H9 (cell line): ENCODE results near the gene CDYL2. TPM values are rescaled to one million over a fixed set of nuclear protein-coding genes. Genes with fewer than 3 reads are reported as not detected.

ENCODE experiments used
- DNase-seq: peaks from one replicate; pipeline ENCODE4 v3.0.0-alpha.2; 2017
- H2AFZ ChIP-seq: one replicate; pipeline ENCODE4 v1.6.1; 2013; ENCODE audit warnings: mild to moderate bottlenecking, low read length, control low read depth, moderate library complexity
- H2AK5ac ChIP-seq: 2 replicates; pipeline ENCODE4 v1.6.1; 2013; ENCODE audit warnings: low read length, control low read depth, mixed read lengths; ENCODE audit not compliant: insufficient read length
- H2BK120ac ChIP-seq: one replicate; pipeline ENCODE4 v1.6.1; 2013; ENCODE audit warnings: low read depth, mild to moderate bottlenecking, low read length, control low read depth, inconsistent platforms; ENCODE audit not compliant: poor library complexity, severe bottlenecking
- H2BK12ac ChIP-seq: 2 replicates; pipeline ENCODE4 v1.6.1; 2013; ENCODE audit warnings: low read length, control low read depth, mixed read lengths, low read depth; ENCODE audit not compliant: insufficient read length
- H2BK15ac ChIP-seq: 2 replicates; pipeline ENCODE4 v1.6.1; 2013; ENCODE audit warnings: low read depth, low read length, control low read depth
- H2BK20ac ChIP-seq: one replicate; pipeline ENCODE4 v1.6.1; 2013; ENCODE audit warnings: low read depth, mild to moderate bottlenecking, low read length, control low read depth, inconsistent platforms; ENCODE audit not compliant: poor library complexity, severe bottlenecking
- H2BK5ac ChIP-seq: 2 replicates; pipeline ENCODE4 v1.6.1; 2013; ENCODE audit warnings: low read length, control low read depth, mixed read lengths; ENCODE audit not compliant: insufficient read length
- H3K14ac ChIP-seq: 2 replicates; pipeline ENCODE4 v1.6.1; 2013; ENCODE audit warnings: low read length, control low read depth; ENCODE audit not compliant: insufficient read depth
- H3K18ac ChIP-seq: 2 replicates; pipeline ENCODE4 v1.6.1; 2013; ENCODE audit warnings: low read depth, mild to moderate bottlenecking, mixed read lengths, low read length, control low read depth; ENCODE audit not compliant: insufficient read length
- H3K23ac ChIP-seq: 2 replicates; pipeline ENCODE4 v1.6.1; 2013; ENCODE audit warnings: low read length, control low read depth, mixed read lengths, low read depth; ENCODE audit not compliant: insufficient read length
- H3K23me2 ChIP-seq: 2 replicates; pipeline ENCODE4 v1.6.1; 2013; ENCODE audit warnings: low read depth, mild to moderate bottlenecking, mixed read lengths, low read length, control low read depth; ENCODE audit not compliant: insufficient read length, poor library complexity, severe bottlenecking
- H3K27ac ChIP-seq: 2 replicates; pipeline ENCODE4 v1.5.1; 2013; ENCODE audit warnings: low read length, control low read depth, mixed read lengths, low read depth; ENCODE audit not compliant: insufficient read length
- H3K27me3 ChIP-seq: 2 replicates; pipeline ENCODE4 v1.6.1; 2013; ENCODE audit warnings: low read length, control low read depth, inconsistent platforms; ENCODE audit not compliant: insufficient read depth
- H3K4ac ChIP-seq: 2 replicates; pipeline ENCODE4 v1.6.1; 2013; ENCODE audit warnings: low read depth, mild to moderate bottlenecking, control low read depth, inconsistent platforms, low read length, moderate library complexity
- H3K4me1 ChIP-seq: 2 replicates; pipeline ENCODE4 v1.6.1; 2013; ENCODE audit warnings: low read length, control low read depth, inconsistent platforms; ENCODE audit not compliant: insufficient read depth
- H3K4me2 ChIP-seq: 2 replicates; pipeline ENCODE4 v1.6.1; 2013; ENCODE audit warnings: low read length, control low read depth, mixed read lengths; ENCODE audit not compliant: insufficient read length, insufficient read depth
- H3K56ac ChIP-seq: 2 replicates; pipeline ENCODE4 v1.6.1; 2013; ENCODE audit warnings: low read depth, mild to moderate bottlenecking, mixed read lengths, low read length, control low read depth; ENCODE audit not compliant: insufficient read length
- H3K79me1 ChIP-seq: 2 replicates; pipeline ENCODE4 v1.6.1; 2013; ENCODE audit warnings: low read depth, mild to moderate bottlenecking, moderate library complexity, low read length, control low read depth, inconsistent platforms; ENCODE audit not compliant: insufficient read depth, poor library complexity, severe bottlenecking
- H3K79me2 ChIP-seq: 2 replicates; pipeline ENCODE4 v1.6.1; 2013; ENCODE audit warnings: low read length, control low read depth, inconsistent platforms; ENCODE audit not compliant: insufficient read depth
- H3K9ac ChIP-seq: 2 replicates; pipeline ENCODE4 v1.6.1; 2013; ENCODE audit warnings: low read length, control low read depth, mixed read lengths; ENCODE audit not compliant: insufficient read length; ENCODE audit errors: extremely low read depth
- H3K9me3 ChIP-seq: one replicate; pipeline ENCODE4 v1.6.1; 2013; ENCODE audit warnings: low read depth, low read length, inconsistent platforms; ENCODE audit not compliant: control insufficient read depth
- H3T11ph ChIP-seq: one replicate; pipeline ENCODE4 v1.6.1; 2013; ENCODE audit warnings: mild to moderate bottlenecking, low read length, control low read depth, inconsistent platforms
- H4K20me1 ChIP-seq: one replicate; pipeline ENCODE4 v1.6.1; 2013; ENCODE audit not compliant: control insufficient read depth, insufficient read length, insufficient read depth
- H4K5ac ChIP-seq: 2 replicates; pipeline ENCODE4 v1.6.1; 2013; ENCODE audit warnings: low read depth, mild to moderate bottlenecking, mixed read lengths, low read length, control low read depth; ENCODE audit not compliant: insufficient read length
- H4K8ac ChIP-seq: replicated peaks from 2 replicates; pipeline ENCODE4 v1.6.1; 2013; ENCODE audit warnings: low read length, control low read depth, mixed read lengths, low read depth; ENCODE audit not compliant: insufficient read length
- H4K91ac ChIP-seq: 2 replicates; pipeline ENCODE4 v1.6.1; 2013; ENCODE audit warnings: low read depth, mild to moderate bottlenecking, moderate library complexity, mixed read lengths, low read length, control low read depth; ENCODE audit not compliant: insufficient read length
- H3K27ac Mint-ChIP-seq, 3 experiments: 2 replicates in 2 of 3; 3 replicates in 1 of 3; pipeline ENCODE4 v1.8.0; 2020 to 2021; ENCODE audit warnings: mixed read lengths in 3 of 3, mild to moderate bottlenecking in 1 of 3, moderate library complexity in 1 of 3
- H3K27me3 Mint-ChIP-seq: 2 replicates; pipeline ENCODE4 v1.8.0; 2021; ENCODE audit warnings: low read depth, mild to moderate bottlenecking, moderate library complexity, mixed read lengths
- H3K36me3 Mint-ChIP-seq, 3 experiments: 2 replicates in 2 of 3; 3 replicates in 1 of 3; pipeline ENCODE4 v1.8.0; 2020 to 2021; ENCODE audit warnings: low read depth in 3 of 3, mixed read lengths in 3 of 3; ENCODE audit not compliant: insufficient read depth in 1 of 3
- H3K4me1 Mint-ChIP-seq, 2 experiments: 2 replicates each; pipeline ENCODE4 v1.8.0; 2020; ENCODE audit warnings: mixed read lengths in 2 of 2
- H3K4me3 Mint-ChIP-seq, 2 experiments: 2 replicates in 1 of 2; 3 replicates in 1 of 2; pipeline ENCODE4 v1.8.0; 2020 to 2021; ENCODE audit warnings: mild to moderate bottlenecking in 2 of 2, mixed read lengths in 2 of 2, moderate library complexity in 1 of 2
- H3K9me3 Mint-ChIP-seq, 2 experiments: 2 replicates in 1 of 2; 3 replicates in 1 of 2; pipeline ENCODE4 v1.8.0; 2020; ENCODE audit warnings: mild to moderate bottlenecking in 2 of 2, mixed read lengths in 2 of 2, moderate library complexity in 1 of 2
- CTCF ChIP-seq: fragments of 200-600 bp; sonication (generic); conservative IDR thresholded peaks from 3 replicates; pipeline ENCODE4 v1.8.0; 2021; ENCODE audit warnings: antibody characterized with exemption, mild to moderate bottlenecking
- WGBS: extraction: QIAGEN DNeasy Blood & Tissue Kit; methylation state at CpG from one replicate; pipeline ENCODE4 v1.1.7; 2013; ENCODE audit warnings: missing lambda C conversion rate, low lambda C conversion rate, mixed read lengths; ENCODE audit not compliant: insufficient read length; ENCODE audit errors: extremely low coverage; 5-methylcytosine and 5-hydroxymethylcytosine counted together
- total RNA-seq: library from RNA; stranded (reverse); gene quantifications from 2 replicates; pipeline ENCODE4 v1.2.1, GENCODE V29; 2021

CDYL2 gene
- total RNA-seq, 1 experiment from 2014 or later, result 4.2 TPM

DNA sequence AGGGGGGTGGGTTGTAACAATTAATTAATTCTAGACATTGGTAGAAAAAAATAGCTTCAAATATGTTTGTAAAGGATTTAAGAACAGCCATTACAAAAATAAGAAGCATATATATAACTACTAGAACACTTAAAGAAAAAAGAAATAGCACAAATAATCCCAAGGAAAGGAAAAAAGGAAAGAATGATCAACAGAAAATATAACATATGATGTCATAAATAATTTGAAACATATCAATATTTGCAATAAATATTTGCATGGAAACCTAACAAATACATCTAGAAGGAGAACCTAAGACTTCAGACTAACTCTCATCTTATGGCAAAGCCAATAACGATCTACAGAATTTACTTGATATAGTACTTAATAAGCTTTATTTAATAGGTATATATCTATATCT lies 28.9 kb downstream of the CDYL2 start:
- Histone ChIP-seq H3K79me1 (no peaks in the 10 kb centered on the region), H3K4ac (no peak overlapping the region), H3T11ph (no peak overlapping the region), H2BK15ac (no peak overlapping the region), H3K79me2 (no peaks in the 10 kb centered on the region), H2BK12ac (no peak overlapping the region), H2BK120ac (no peak overlapping the region), H4K91ac (no peak overlapping the region), H2AK5ac (no peak overlapping the region), H2AFZ (no peak overlapping the region), H3K18ac (no peak overlapping the region), H3K4me2 (no peak overlapping the region), H4K5ac (no peak overlapping the region), H3K4me1 (no peaks in the 10 kb centered on the region), H3K27ac (no peak overlapping the region), H3K9ac (no peak overlapping the region), H3K56ac (no peak overlapping the region), H3K23me2 (no peaks in the 10 kb centered on the region), H3K14ac (no peak overlapping the region), H2BK5ac (no peak overlapping the region), H3K27me3 (no peaks in the 10 kb centered on the region), H4K8ac (no peak overlapping the region), H2BK20ac (no peak overlapping the region), H3K23ac (no peak overlapping the region), H3K9me3 (no peaks in the 10 kb centered on the region), H4K20me1 (no peaks in the 10 kb centered on the region)
- H3K27ac Mint-ChIP-seq, result no peak overlapping the region
- TF ChIP-seq CTCF, result no peak
- no peak for DNase-seq
- H3K4me1 Mint-ChIP-seq, result no peaks in the 10 kb centered on the region
- WGBS, result no CpG with 5 or more reads among the region's 1 CpG
- no peak overlapping the region for H3K4me3 Mint-ChIP-seq
- H3K36me3 Mint-ChIP-seq, result no peaks in the 10 kb centered on the region; a peak in 1 of 7 replicates
- H3K9me3 Mint-ChIP-seq, result peaks cover 0 to 11% of the 10 kb centered on the region in 2 experiments; a peak in 3 of 5 replicates
- H3K27me3 Mint-ChIP-seq, result no peaks in the 10 kb centered on the region
